Erythroblast (primary cell): ENCODE data around the gene TSR1.

Experiments
- DNase-seq, 2 experiments: peaks; one replicate each; lab custom pipeline; 2025; lab: John Stamatoyannopoulos, UW
- GATA1 ChIP-seq: IDR thresholded peaks from 2 replicates; pipeline ENCODE4 v1.6.1; 2011; ENCODE audit warnings: low read depth, mild to moderate bottlenecking, control low read depth, low read length, moderate library complexity
- POLR2A ChIP-seq: IDR thresholded peaks from 2 replicates; pipeline ENCODE4 v1.6.1; 2011; ENCODE audit warnings: mild to moderate bottlenecking, low read length

Gene TSR1

GRCh38 chr17:2373179-2373578 lies 36.9 kb upstream of the TSR1 start:
- no peak for DNase-seq
- TF ChIP-seq POLR2A = no peak

GRCh38 chr17:2372681-2373080 lies 36.4 kb upstream of the TSR1 start:
- DNase-seq = no peak
- no peak for TF ChIP-seq POLR2A
- TF ChIP-seq GATA1 = no peak

- DNase-seq = no peak
Measured at GRCh38 chr17:2372180-2372579, 35.9 kb upstream of the TSR1 start.

GRCh38 chr17:2371183-2372130 lies 35.2 kb upstream of the TSR1 start:
- TF ChIP-seq POLR2A = no peak
- TF ChIP-seq GATA1 = no peak
- DNase-seq = no peak

More at GRCh38 chr17:2372180-2372579, 35.9 kb upstream of the TSR1 start:
- TF ChIP-seq POLR2A (no peak), GATA1 (no peak)

- TF ChIP-seq GATA1 = no peak
- no peak for TF ChIP-seq POLR2A
- DNase-seq = no peak
Measured at GRCh38 chr17:2370211-2370589, 33.9 kb upstream of the TSR1 start.

GRCh38 chr17:2369551-2370210 lies 33.4 kb upstream of the TSR1 start:
- DNase-seq = no peak
- TF ChIP-seq POLR2A (no peak), GATA1 (no peak)

GRCh38 chr17:2369039-2369438 lies 32.8 kb upstream of the TSR1 start:
- TF ChIP-seq POLR2A (no peak), GATA1 (no peak)

GRCh38 chr17:2368359-2368758 lies 32.1 kb upstream of the TSR1 start:
- DNase-seq = no peak
- TF ChIP-seq POLR2A = no peak
- no peak for TF ChIP-seq GATA1

More at GRCh38 chr17:2369039-2369438, 32.8 kb upstream of the TSR1 start:
- no peak for DNase-seq

GRCh38 chr17:2366747-2367494 lies 30.7 kb upstream of the TSR1 start:
- no peak for DNase-seq

GRCh38 chr17:2365132-2365531 lies 28.9 kb upstream of the TSR1 start:
- no peak for DNase-seq

More at GRCh38 chr17:2366747-2367494, 30.7 kb upstream of the TSR1 start:
- TF ChIP-seq POLR2A = no peak
- TF ChIP-seq GATA1 = no peak

GRCh38 chr17:2364763-2365116 lies 28.5 kb upstream of the TSR1 start:
- DNase-seq = no peak
- no peak for TF ChIP-seq GATA1
- TF ChIP-seq POLR2A = no peak

More at GRCh38 chr17:2365132-2365531, 28.9 kb upstream of the TSR1 start:
- TF ChIP-seq GATA1 (no peak), POLR2A (no peak)

GRCh38 chr17:2363851-2364762 lies 27.9 kb upstream of the TSR1 start:
- no peak for DNase-seq
- TF ChIP-seq GATA1 (no peak), POLR2A (no peak)

- DNase-seq = no peak
- TF ChIP-seq GATA1 = no peak
- TF ChIP-seq POLR2A = no peak
Measured at GRCh38 chr17:2363318-2363717, 27.1 kb upstream of the TSR1 start.
